ENCODE data around the gene CASP10. TPM values are rescaled to one million over a fixed set of nuclear protein-coding genes. Genes with fewer than 3 reads are reported as not detected.

Gene CASP10
- total and polyA plus RNA-seq, 8 donors, result 2.6 to 34.9 (median 9.6) TPM

- H3K9me3 ChIP-seq, result no peaks in the 10 kb centered on the region
- 94 to 96% (median 94%) methylated on average over 4 of the region's 4 CpGs for WGBS, 5 donors
- TF ChIP-seq EP300 (IDR thresholded peaks at IDR 0.05) (no peak), POLR2A (IDR thresholded peaks at IDR 0.05) (no peak)
- no peaks in the 10 kb centered on the region for H3K27me3 ChIP-seq
- peaks cover 0 to 14% (median 9%) of the 10 kb centered on the region in 4 donors for H3K4me1 ChIP-seq
- H3K36me3 ChIP-seq, result no peaks in the 10 kb centered on the region
- H3K4me3 ChIP-seq, result no peak overlapping the region
- intact Hi-C loops (cut with DNase I; ENCODE audit: low total_unique reads), result no loop called here
- DNase-seq, result no peak
- H3K27ac ChIP-seq, result no peak overlapping the region
Observed at GRCh38 chr2:201250741-201251140, 67.8 kb downstream of the CASP10 start.

DNA sequence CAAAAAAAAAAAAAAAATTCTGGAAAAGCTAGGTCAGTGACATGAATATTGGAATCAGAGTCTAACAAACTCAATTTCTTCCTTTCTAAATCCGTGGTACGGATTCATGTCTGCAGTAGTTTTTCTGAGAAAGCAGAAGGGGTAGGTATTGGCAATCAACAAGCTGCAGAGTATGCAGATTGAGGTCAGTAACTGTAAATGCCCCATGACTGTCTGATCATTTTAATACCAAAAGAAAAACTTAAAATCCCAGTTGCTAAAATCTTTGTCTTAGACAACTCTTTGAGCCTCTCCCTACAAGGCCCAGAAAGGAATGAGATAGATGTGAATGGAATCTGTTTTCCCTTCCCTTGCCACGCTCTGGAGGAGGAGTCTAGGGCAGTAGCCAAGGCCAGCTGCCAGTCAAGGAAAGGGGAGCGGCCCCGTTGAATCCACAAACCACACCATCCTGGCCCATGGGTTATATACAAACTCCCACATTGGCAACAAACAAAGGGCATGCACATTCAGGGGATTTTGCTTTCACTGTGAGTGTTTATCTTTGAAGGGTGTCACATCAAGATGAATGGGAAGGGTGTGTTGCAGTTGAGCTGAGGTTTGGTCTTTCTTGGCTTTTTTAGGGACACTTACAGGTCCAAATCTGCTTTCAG, 71.3 kb downstream of the CASP10 start:
- intact Hi-C loops (cut with DNase I; ENCODE audit: low total_unique reads), result no loop called here
- no peak for TF ChIP-seq EP300 (IDR thresholded peaks at IDR 0.05)
- TF ChIP-seq POLR2AphosphoS5 (IDR thresholded peaks at IDR 0.05), result peak in 1 of 3 donors; percentile 28
- no peak for TF ChIP-seq CTCF (IDR thresholded peaks at IDR 0.05)
- no peak for TF ChIP-seq POLR2A (IDR thresholded peaks at IDR 0.05)
- Histone ChIP-seq H3K27ac (peak overlapping the region in 4 of 5 donors; percentile 1 to 41 (median 25)), H3K27me3 (no peaks in the 10 kb centered on the region), H3K4me1 (peaks cover 3 to 42% (median 25%) of the 10 kb centered on the region in 4 donors), H3K4me3 (no peak overlapping the region), H3K9me3 (no peaks in the 10 kb centered on the region), H3K36me3 (no peaks in the 10 kb centered on the region)
- 38 to 49% (median 41%) methylated on average over 5 of the region's 5 CpGs for WGBS, 5 donors
- peak; percentile 43 to 78 for DNase-seq

DNA sequence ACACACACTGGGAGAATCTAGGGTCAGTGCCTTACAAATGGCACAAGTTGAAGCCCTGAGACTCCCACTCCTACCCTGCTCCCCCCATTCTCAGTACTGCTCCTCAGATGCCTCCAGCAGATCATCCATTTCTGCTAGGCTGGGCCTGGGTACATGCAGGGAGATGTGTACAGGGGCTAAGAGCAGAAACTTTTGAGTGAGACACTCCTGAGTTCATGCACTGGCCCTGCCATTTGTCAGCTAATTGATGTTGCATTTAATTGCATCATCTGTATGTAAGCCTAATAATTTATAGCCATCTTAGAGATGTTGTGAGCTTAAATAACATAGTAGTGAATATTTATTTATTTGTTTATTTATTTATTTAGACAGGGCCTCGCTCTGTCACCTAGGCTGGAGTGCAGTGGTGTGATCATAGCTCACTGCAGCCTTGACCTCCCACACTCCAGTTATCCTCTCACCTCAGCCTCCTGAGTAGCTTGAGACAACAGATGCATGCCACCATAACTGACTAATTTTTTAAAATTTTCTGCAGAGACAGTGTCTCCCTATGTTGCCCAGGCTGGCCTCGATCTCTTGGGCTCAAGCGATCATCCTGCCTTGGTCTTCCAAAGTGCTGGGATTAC, 72.6 kb downstream of the CASP10 start:
- no peak for DNase-seq
- H3K9me3 ChIP-seq, result no peaks in the 10 kb centered on the region
- H3K36me3 ChIP-seq, result no peaks in the 10 kb centered on the region
- peaks cover 6 to 55% (median 37%) of the 10 kb centered on the region in 4 donors for H3K4me1 ChIP-seq
- peak overlapping the region in 1 of 5 donors; percentile 0 for H3K27ac ChIP-seq
- no peaks in the 10 kb centered on the region for H3K27me3 ChIP-seq
- H3K4me3 ChIP-seq, result no peak overlapping the region
- no peak for TF ChIP-seq EP300 (IDR thresholded peaks at IDR 0.05)
- no peak for TF ChIP-seq CTCF (IDR thresholded peaks at IDR 0.05)
- TF ChIP-seq POLR2AphosphoS5 (IDR thresholded peaks at IDR 0.05), result no peak
- TF ChIP-seq POLR2A (IDR thresholded peaks at IDR 0.05), result no peak
- 92 to 98% (median 95%) methylated on average over 3 of the region's 3 CpGs for WGBS, 5 donors
- intact Hi-C loops (cut with DNase I; ENCODE audit: low total_unique reads), result no loop called here

- 81 to 98% (median 91%) methylated on average over 3 of the region's 3 CpGs for WGBS, 5 donors
- peak overlapping the region in 2 of 5 donors; percentile 96 for H3K27ac ChIP-seq
- intact Hi-C loops (cut with DNase I; ENCODE audit: low total_unique reads), result no loop called here
Observed at GRCh38 chr2:201256082-201256481, 73.1 kb downstream of the CASP10 start.

More at GRCh38 chr2:201256082-201256481, 73.1 kb downstream of the CASP10 start:
- no peak for TF ChIP-seq EP300 (IDR thresholded peaks at IDR 0.05)
- no peak for TF ChIP-seq POLR2A (IDR thresholded peaks at IDR 0.05)
- no peak for TF ChIP-seq CTCF (IDR thresholded peaks at IDR 0.05)
- TF ChIP-seq POLR2AphosphoS5 (IDR thresholded peaks at IDR 0.05), result no peak
- Histone ChIP-seq H3K4me3 (no peak overlapping the region), H3K9me3 (no peaks in the 10 kb centered on the region), H3K4me1 (peaks cover 6 to 61% (median 39%) of the 10 kb centered on the region in 4 donors), H3K27me3 (no peaks in the 10 kb centered on the region), H3K36me3 (no peaks in the 10 kb centered on the region)
- no peak for DNase-seq

All from stomach (tissue), 9 donors.